Measurements from ENCODE around the gene CDC45. TPM values are rescaled to one million over a fixed set of nuclear protein-coding genes. Genes with fewer than 3 reads are reported as not detected.

CDC45 gene
- total and polyA plus RNA-seq, 12 donors = 0.87 to 7.7 (median 1.4) TPM; not detected in 1

GRCh38 chr22:19518635-19519034 is 38.9 kb downstream of the CDC45 start:
- H3K27me3 ChIP-seq = peaks cover 16% of the 10 kb centered on the region
- 84 to 95% (median 89%) methylated on average over 10 of the region's 10 CpGs for WGBS, 4 donors
- H3K27ac ChIP-seq = no peak overlapping the region
- no peak overlapping the region for H3K4me3 ChIP-seq
- H3K9me3 ChIP-seq (replicated peaks in 1 of 3) = no peaks in the 10 kb centered on the region
- DNase-seq = no peak
- TF ChIP-seq CTCF (IDR thresholded peaks at IDR 0.05) (no peak), POLR2A (IDR thresholded peaks at IDR 0.05) (no peak)
- intact Hi-C loops (cut with DNase I) = no loop called here
- H3K4me1 ChIP-seq (replicated peaks in 1 of 2) = no peaks in the 10 kb centered on the region
- no peaks in the 10 kb centered on the region for H3K36me3 ChIP-seq (replicated peaks in 1 of 2)

- no peak for TF ChIP-seq CTCF (IDR thresholded peaks at IDR 0.05)
- TF ChIP-seq POLR2A (IDR thresholded peaks at IDR 0.05) = no peak
- no peaks in the 10 kb centered on the region for H3K4me1 ChIP-seq (replicated peaks in 1 of 2)
- no peaks in the 10 kb centered on the region for H3K36me3 ChIP-seq (replicated peaks in 1 of 2)
- H3K27me3 ChIP-seq = peaks cover 23% of the 10 kb centered on the region
- H3K4me3 ChIP-seq = no peak overlapping the region
- DNase-seq = no peak
- intact Hi-C loops (cut with DNase I) = no loop called here
- no peak overlapping the region for H3K27ac ChIP-seq
- 86 to 94% (median 91%) methylated on average over 14 to 17 of the region's 17 CpGs for WGBS, 4 donors
- H3K9me3 ChIP-seq (replicated peaks in 1 of 3) = no peaks in the 10 kb centered on the region
Measured at GRCh38 chr22:19519041-19519926, 39.6 kb downstream of the CDC45 start.

GRCh38 chr22:19520007-19520406 is 40.3 kb downstream of the CDC45 start:
- TF ChIP-seq CTCF (IDR thresholded peaks at IDR 0.05) = no peak
- TF ChIP-seq POLR2A (IDR thresholded peaks at IDR 0.05) = no peak
- intact Hi-C loops (cut with DNase I) = no loop called here
- H3K27ac ChIP-seq = no peak overlapping the region
- 91 to 97% (median 92%) methylated on average over 6 of the region's 6 CpGs; no CpG with 5 or more reads in 1 of the 4 donors for WGBS, 4 donors
- DNase-seq = no peak
- no peaks in the 10 kb centered on the region for H3K9me3 ChIP-seq (replicated peaks in 1 of 3)
- no peak overlapping the region for H3K4me3 ChIP-seq
- H3K4me1 ChIP-seq (replicated peaks in 1 of 2) = no peaks in the 10 kb centered on the region
- H3K36me3 ChIP-seq (replicated peaks in 1 of 2) = no peaks in the 10 kb centered on the region
- peaks cover 30% of the 10 kb centered on the region for H3K27me3 ChIP-seq

GRCh38 chr22:19520566-19521305 is 41.0 kb downstream of the CDC45 start:
- H3K27ac ChIP-seq = no peak overlapping the region

More at GRCh38 chr22:19520566-19521305, 41.0 kb downstream of the CDC45 start:
- H3K4me3 ChIP-seq = no peak overlapping the region
- H3K27me3 ChIP-seq = peaks cover 37% of the 10 kb centered on the region
- intact Hi-C loops (cut with DNase I) = no loop called here
- H3K36me3 ChIP-seq (replicated peaks in 1 of 2) = no peaks in the 10 kb centered on the region
- 93 to 97% (median 95%) methylated on average over 7 to 10 of the region's 10 CpGs for WGBS, 4 donors
- H3K9me3 ChIP-seq (replicated peaks in 1 of 3) = no peaks in the 10 kb centered on the region
- TF ChIP-seq POLR2A (IDR thresholded peaks at IDR 0.05) = no peak
- TF ChIP-seq CTCF (IDR thresholded peaks at IDR 0.05) = no peak
- no peak for DNase-seq
- H3K4me1 ChIP-seq (replicated peaks in 1 of 2) = no peaks in the 10 kb centered on the region

Data from adrenal gland (tissue), 12 donors.